ENCODE results near the gene TMEM121. TPM values are rescaled to one million over a fixed set of nuclear protein-coding genes. Genes with fewer than 3 reads are reported as not detected.
A peak's percentile ranks its signal among the peaks of the same experiment; 100 is the strongest.

The TMEM121 gene
- total and polyA plus RNA-seq, 10 of the 15 experiments (the other 5 are each of a cell fraction or from before 2014, with no cell fraction given): 0.04 to 4.9 (median 1.2) TPM; not detected in 2

- TF ChIP-seq ZNF687 (IDR thresholded peaks at IDR 0.05) (peak; percentile 65), CHD2 (IDR thresholded peaks at IDR 0.05; ENCODE audit: borderline replicate concordance, low read depth, low read length) (peak; percentile 92; the same call in 1 of the 2 replicates), NRF1 (conservative IDR thresholded peaks at IDR 0.05; ENCODE audit: low read depth, low read length) (peak; percentile 64), SMC3 (IDR thresholded peaks at IDR 0.05; ENCODE audit: borderline replicate concordance, low read length) (peak; percentile 55), NR2C1 (IDR thresholded peaks at IDR 0.05) (peak; percentile 44), POLR2A (IDR thresholded peaks at IDR 0.05; ENCODE audit: low read depth, low read length) (peak; percentile 82), FOS (IDR thresholded peaks at IDR 0.05; ENCODE audit: borderline replicate concordance, extremely low read depth, insufficient read length) (peak; percentile 78), KAT2A (conservative IDR thresholded peaks at IDR 0.05; ENCODE audit: control insufficient read depth, low read depth, low read length) (no peak), CEBPZ (IDR thresholded peaks at IDR 0.05; ENCODE audit: low read depth, low read length) (no peak; the same call in 1 of the 2 replicates), SMAD5 (IDR thresholded peaks at IDR 0.05; ENCODE audit: low read depth) (no peak), DPF2 (IDR thresholded peaks at IDR 0.05) (peak; percentile 86), RELA (IDR thresholded peaks at IDR 0.05; ENCODE audit: borderline replicate concordance, partially characterized antibody) (no peak), IKZF1 (conservative IDR thresholded peaks at IDR 0.05) (peak; percentile 96), GABPA (IDR thresholded peaks at IDR 0.05; ENCODE audit: low read depth) (no peak), ZBED1 (IDR thresholded peaks at IDR 0.05; ENCODE audit: borderline replicate concordance) (peak; percentile 98), ESRRA (IDR thresholded peaks at IDR 0.05; ENCODE audit: low read length) (peak; percentile 17; the same call in 1 of the 2 replicates), GATAD2B (conservative IDR thresholded peaks at IDR 0.05; ENCODE audit: low read depth) (peak; percentile 91), IRF3 (IDR thresholded peaks at IDR 0.05) (peak; percentile 96), ATF7 (IDR thresholded peaks at IDR 0.05; ENCODE audit: low read depth) (peak; percentile 53), ZNF24 (IDR thresholded peaks at IDR 0.05) (peak; percentile 65; the same call in 1 of the 2 replicates), IRF5 (IDR thresholded peaks at IDR 0.05; ENCODE audit: borderline replicate concordance) (no peak)
These were observed 35.6 kb upstream of the TMEM121 start, which contains the start of gene TEDC1 (continued) for GRCh38 chr14:105490572-105491365.

Measured in GM12878 (cell line).